Osteoblast (primary cell): ENCODE data around the gene RBM19. TPM values are rescaled to one million over a fixed set of nuclear protein-coding genes. Genes with fewer than 3 reads are reported as not detected.
A peak's percentile ranks its signal among the peaks of the same experiment; 100 is the strongest.

Experiments
- DNase-seq: peaks from one replicate; pipeline ENCODE4 v3.0.0; 2011; ENCODE audit warnings: low spot score, mixed read lengths; ENCODE audit not compliant: insufficient read length; ENCODE audit errors: missing footprints
- H2AFZ ChIP-seq: 2 replicates; pipeline ENCODE4 v1.6.0; 2011; ENCODE audit warnings: mild to moderate bottlenecking, low read length
- H3K27ac ChIP-seq: 2 replicates; pipeline ENCODE4 v1.5.1; 2011; ENCODE audit warnings: mild to moderate bottlenecking, low read depth, low read length, moderate library complexity
- H3K27me3 ChIP-seq: 2 replicates; pipeline ENCODE4 v1.6.0; 2012; ENCODE audit warnings: mild to moderate bottlenecking, control low read depth, inconsistent platforms, low read length, moderate library complexity; ENCODE audit not compliant: insufficient read depth
- H3K36me3 ChIP-seq: 2 replicates; pipeline ENCODE4 v1.5.1; 2011; ENCODE audit warnings: mild to moderate bottlenecking, low read length, control low read depth, moderate library complexity; ENCODE audit not compliant: insufficient read depth
- H3K4me1 ChIP-seq: 2 replicates; pipeline ENCODE4 v1.5.1; 2011; ENCODE audit warnings: mild to moderate bottlenecking, low read length, control low read depth, moderate library complexity; ENCODE audit not compliant: insufficient read depth
- H3K4me2 ChIP-seq: 2 replicates; pipeline ENCODE4 v1.6.0; 2011; ENCODE audit warnings: mild to moderate bottlenecking, low read length; ENCODE audit not compliant: insufficient read depth
- H3K4me3 ChIP-seq: fragments of 200-600 bp; sonication (generic); 3 replicates; pipeline ENCODE4 v1.5.1; 2012; ENCODE audit warnings: mild to moderate bottlenecking, low read length, inconsistent platforms; ENCODE audit not compliant: insufficient read depth
- H3K79me2 ChIP-seq: 2 replicates; pipeline ENCODE4 v1.6.0; 2012; ENCODE audit warnings: mild to moderate bottlenecking, low read length, control low read depth, inconsistent platforms; ENCODE audit not compliant: insufficient read depth
- H3K9me3 ChIP-seq: 2 replicates; pipeline ENCODE4 v1.5.1; 2011; ENCODE audit warnings: low read depth, low read length, control low read depth
- H4K20me1 ChIP-seq: 2 replicates; pipeline ENCODE4 v1.6.0; 2012; ENCODE audit warnings: mild to moderate bottlenecking, low read length, control low read depth; ENCODE audit not compliant: insufficient read depth
- total RNA-seq: library from RNA; depleted of rRNA; stranded (reverse); fragments of >200 nt; gene quantifications from 2 replicates; pipeline ENCODE4 v1.2.3, GENCODE V29; 2012
- TF ChIP-seq, protein P1 (sequence below): IDR thresholded peaks from 2 replicates; pipeline ENCODE4 v1.5.1; 2011; ENCODE audit warnings: mild to moderate bottlenecking, low read depth, low read length, moderate library complexity; ENCODE audit errors: extremely low read depth

The RBM19 gene
- total RNA-seq, 1 donor: 27.5 TPM

DNA sequence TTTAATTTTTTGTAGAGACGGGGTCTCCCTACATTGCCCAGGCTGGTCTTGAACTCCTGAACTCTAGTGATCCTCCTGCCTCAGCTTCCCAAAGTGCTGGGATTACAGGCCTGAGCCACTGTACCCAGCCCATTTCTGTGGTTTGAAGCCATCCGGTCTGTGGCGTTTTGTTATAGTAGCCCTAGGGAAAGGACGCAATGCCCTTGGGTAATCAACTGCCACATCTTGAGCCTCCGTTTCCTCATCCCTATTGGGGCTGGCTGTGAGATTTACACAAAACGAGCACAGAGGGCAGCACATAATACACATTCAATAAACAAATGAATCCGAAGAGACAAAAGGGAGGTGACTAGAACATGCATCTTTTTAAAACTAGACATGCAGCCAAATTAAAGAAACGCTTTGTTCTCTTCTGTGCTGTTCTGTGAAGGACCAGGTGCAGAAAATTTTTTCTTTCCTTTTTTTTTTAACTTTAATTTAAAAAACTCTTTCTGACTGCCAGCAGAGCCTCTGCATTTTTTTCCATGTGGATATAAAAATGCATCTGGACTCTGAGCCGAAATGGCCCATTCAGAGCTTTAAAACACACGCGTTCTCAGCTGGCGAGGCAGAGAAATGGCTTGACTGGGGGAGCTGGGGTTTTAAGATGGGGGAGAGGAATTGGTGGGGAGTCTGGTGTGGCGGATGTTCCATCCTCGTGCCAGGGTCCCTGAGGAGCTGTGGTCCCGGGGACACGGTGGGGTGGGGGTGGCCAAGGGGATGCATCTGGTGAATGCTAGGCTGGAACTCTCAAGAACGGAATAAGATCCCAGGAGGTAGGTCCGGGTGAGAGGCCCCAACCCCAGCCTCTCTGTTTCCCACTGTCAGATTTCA, 119.0 kb downstream of the RBM19 start:
- TF ChIP-seq, protein P1, sequence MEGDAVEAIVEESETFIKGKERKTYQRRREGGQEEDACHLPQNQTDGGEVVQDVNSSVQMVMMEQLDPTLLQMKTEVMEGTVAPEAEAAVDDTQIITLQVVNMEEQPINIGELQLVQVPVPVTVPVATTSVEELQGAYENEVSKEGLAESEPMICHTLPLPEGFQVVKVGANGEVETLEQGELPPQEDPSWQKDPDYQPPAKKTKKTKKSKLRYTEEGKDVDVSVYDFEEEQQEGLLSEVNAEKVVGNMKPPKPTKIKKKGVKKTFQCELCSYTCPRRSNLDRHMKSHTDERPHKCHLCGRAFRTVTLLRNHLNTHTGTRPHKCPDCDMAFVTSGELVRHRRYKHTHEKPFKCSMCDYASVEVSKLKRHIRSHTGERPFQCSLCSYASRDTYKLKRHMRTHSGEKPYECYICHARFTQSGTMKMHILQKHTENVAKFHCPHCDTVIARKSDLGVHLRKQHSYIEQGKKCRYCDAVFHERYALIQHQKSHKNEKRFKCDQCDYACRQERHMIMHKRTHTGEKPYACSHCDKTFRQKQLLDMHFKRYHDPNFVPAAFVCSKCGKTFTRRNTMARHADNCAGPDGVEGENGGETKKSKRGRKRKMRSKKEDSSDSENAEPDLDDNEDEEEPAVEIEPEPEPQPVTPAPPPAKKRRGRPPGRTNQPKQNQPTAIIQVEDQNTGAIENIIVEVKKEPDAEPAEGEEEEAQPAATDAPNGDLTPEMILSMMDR: no peak

GRCh38 chr12:113845900-113846674, 120.0 kb downstream of the RBM19 start:
- Histone ChIP-seq H3K4me1 (peaks cover 4% of the 10 kb centered on the region), H2AFZ (no peak overlapping the region), H3K4me3 (no peak overlapping the region), H3K9me3 (no peaks in the 10 kb centered on the region), H3K4me2 (no peak overlapping the region), H3K36me3 (no peaks in the 10 kb centered on the region), H3K27ac (no peak overlapping the region), H3K79me2 (no peaks in the 10 kb centered on the region), H4K20me1 (no peaks in the 10 kb centered on the region), H3K27me3 (no peaks in the 10 kb centered on the region)
- peak; percentile 51 for DNase-seq
- TF ChIP-seq, protein P1: no peak

More for the DNA sequence above, 119.0 kb downstream of the RBM19 start:
- H3K27me3 ChIP-seq: no peaks in the 10 kb centered on the region
- no peak overlapping the region for H2AFZ ChIP-seq
- peak; percentile 53 for DNase-seq
- no peaks in the 10 kb centered on the region for H3K36me3 ChIP-seq
- no peaks in the 10 kb centered on the region for H4K20me1 ChIP-seq
- peaks cover 4% of the 10 kb centered on the region for H3K4me1 ChIP-seq
- no peak overlapping the region for H3K27ac ChIP-seq
- no peak overlapping the region for H3K4me2 ChIP-seq
- no peak overlapping the region for H3K4me3 ChIP-seq
- no peaks in the 10 kb centered on the region for H3K9me3 ChIP-seq
- H3K79me2 ChIP-seq: no peaks in the 10 kb centered on the region

GRCh38 chr12:113844495-113845210, 121.5 kb downstream of the RBM19 start:
- Histone ChIP-seq H3K27ac (no peak overlapping the region), H4K20me1 (no peaks in the 10 kb centered on the region), H3K4me3 (no peak overlapping the region), H3K36me3 (no peaks in the 10 kb centered on the region), H3K27me3 (no peaks in the 10 kb centered on the region), H2AFZ (no peak overlapping the region), H3K9me3 (no peaks in the 10 kb centered on the region), H3K79me2 (no peaks in the 10 kb centered on the region), H3K4me1 (no peaks in the 10 kb centered on the region), H3K4me2 (no peak overlapping the region)
- DNase-seq: peak; percentile 76
- TF ChIP-seq, protein P1: no peak
